ENCODE data around the gene LMF2.
A peak's percentile ranks its signal among the peaks of the same experiment; 100 is the strongest.
"Not testable (repeated sequence)": the region's sequence is repeated elsewhere in the genome, so short reads cannot be mapped to it uniquely, and the experiment has no call there.

LMF2 gene

GRCh38 chr22:50522208-50522805 is 14.8 kb upstream of the LMF2 start:
- ChIA-PET CTCF (interaction anchor here (0.7 to 1.2 kb wide), 2 partner anchors 41 to 247 kb away, joined by 3 to 5 read pairs; partner anchors contain the start of gene SYCE3), POLR2A (interaction anchor here (0.8 to 5.3 kb wide), 4 partner anchors 13 to 60 kb away, joined by 3 to 189 read pairs (median 4); partner anchors contain the start of genes CHKB, LMF2 and NCAPH2)
- Histone ChIP-seq H3K4me1 (ENCODE audit: control insufficient read depth, insufficient read depth, low read length) (no peaks in the 10 kb centered on the region; the same call in 1 of the 2 replicates), H3K36me3 (ENCODE audit: control insufficient read depth in 2 of 2, insufficient read depth in 1 of 2, low read length in 2 of 2) (peaks cover 0 to 67% of the 10 kb centered on the region in 2 experiments; a peak in 2 of 3 replicates), H3K4me3 (ENCODE audit: low read depth, low read length) (no peak overlapping the region), H3K9me3 (ENCODE audit: control insufficient read depth, insufficient read depth, low read depth, low read length) (no peaks in the 10 kb centered on the region), H3K27ac (ENCODE audit: extremely low read depth, low read depth, low read length) (no peak overlapping the region)
- peak; percentile 28; the same call in 1 of the 2 replicates for TF ChIP-seq GLIS2 (tag by site-specific recombination; IDR thresholded peaks at IDR 0.05)
- TF ChIP-seq PBX3 (CRISPR knock-in tag; IDR thresholded peaks at IDR 0.05): 0 out of 2 replicates have a peak, but pooled peaks have one; percentile 4
- 0 out of 2 replicates have a peak, but pooled peaks have one; percentile 15 for TF ChIP-seq ZIC2 (tag by site-specific recombination; IDR thresholded peaks at IDR 0.05)
- TF ChIP-seq KLF17 (tag by site-specific recombination; IDR thresholded peaks at IDR 0.05): no peak

- Histone ChIP-seq H3K27ac (ENCODE audit: extremely low read depth, low read depth, low read length) (no peak overlapping the region; the same call in 1 of the 2 replicates), H3K4me3 (ENCODE audit: low read depth, low read length) (no peak overlapping the region), H3K36me3 (ENCODE audit: control insufficient read depth in 2 of 2, insufficient read depth in 1 of 2, low read length in 2 of 2) (peaks cover 0 to 73% of the 10 kb centered on the region in 2 experiments; a peak in 2 of 3 replicates), H3K4me1 (ENCODE audit: control insufficient read depth, insufficient read depth, low read length) (no peaks in the 10 kb centered on the region; the same call in 1 of the 2 replicates), H3K9me3 (ENCODE audit: control insufficient read depth, insufficient read depth, low read depth, low read length) (no peaks in the 10 kb centered on the region)
- TF ChIP-seq ZFHX2 (tag by site-specific recombination; conservative IDR thresholded peaks at IDR 0.05): peak; percentile 10; the same call in 1 of the 2 replicates
- no peak for TF ChIP-seq OSR2 (tag by site-specific recombination; IDR thresholded peaks at IDR 0.05)
- ChIA-PET POLR2A (interaction anchor here (5.3 kb wide), 1 partner anchor 13 kb away, joined by 189 read pairs; the partner anchor contains the start of genes LMF2 and NCAPH2), CTCF (no interaction called here)
Measured at GRCh38 chr22:50521710-50522109, 14.2 kb upstream of the LMF2 start.

- Histone ChIP-seq H3K27ac (ENCODE audit: extremely low read depth, low read depth, low read length) (no peak overlapping the region), H3K4me1 (ENCODE audit: control insufficient read depth, insufficient read depth, low read length) (no peaks in the 10 kb centered on the region), H3K36me3 (ENCODE audit: control insufficient read depth in 2 of 2, insufficient read depth in 1 of 2, low read length in 2 of 2) (peaks cover 0 to 80% of the 10 kb centered on the region in 2 experiments; a peak in 2 of 3 replicates), H3K4me3 (ENCODE audit: low read depth, low read length) (no peak overlapping the region), H3K9me3 (ENCODE audit: control insufficient read depth, insufficient read depth, low read depth, low read length) (no peaks in the 10 kb centered on the region)
- ChIA-PET CTCF (no interaction called here), POLR2A (interaction anchor here (5.3 kb wide), 1 partner anchor 12 kb away, joined by 189 read pairs; the partner anchor contains the start of genes LMF2 and NCAPH2)
- TF ChIP-seq GLIS1 (tag by site-specific recombination; IDR thresholded peaks at IDR 0.05): peak; percentile 40; the same call in 1 of the 2 replicates
- TF ChIP-seq ZBTB10 (tag by site-specific recombination; IDR thresholded peaks at IDR 0.05): no peak
Measured at GRCh38 chr22:50520826-50521453, 13.4 kb upstream of the LMF2 start.

GRCh38 chr22:50520184-50520583 is 12.7 kb upstream of the LMF2 start:
- H3K36me3 ChIP-seq (ENCODE audit: control insufficient read depth in 2 of 2, insufficient read depth in 1 of 2, low read length in 2 of 2): peaks cover 0 to 83% of the 10 kb centered on the region in 2 experiments; a peak in 2 of 3 replicates
- H3K27ac ChIP-seq (ENCODE audit: extremely low read depth, low read depth, low read length); H3K4me3 ChIP-seq (ENCODE audit: low read depth, low read length); H3K4me1 ChIP-seq (ENCODE audit: control insufficient read depth, insufficient read depth, low read length); POLR2A ChIA-PET; H3K9me3 ChIP-seq (ENCODE audit: control insufficient read depth, insufficient read depth, low read depth, low read length); CTCF ChIA-PET: not testable (repeated sequence)
- TF ChIP-seq ZNF121 (tag by site-specific recombination; IDR thresholded peaks at IDR 0.05): peak; percentile 99
